K562 (cell line): ENCODE results near the gene AGRN. TPM values are rescaled to one million over a fixed set of nuclear protein-coding genes. Genes with fewer than 3 reads are reported as not detected.

ENCODE experiments used
- BRD9 ChIP-seq: fragments of 450-650 bp; IDR thresholded peaks from 2 replicates; pipeline ENCODE4 v1.6.1; 2018; ENCODE audit warnings: low read depth; ENCODE audit not compliant: partially characterized antibody
- CXXC5 ChIP-seq: fragments of 250-450 bp; sonication (Bioruptor Pico); IDR thresholded peaks from 2 replicates; pipeline ENCODE4 v1.8.0; 2022; ENCODE audit warnings: inconsistent platforms, mild to moderate bottlenecking, moderate library complexity
- ERF ChIP-seq: fragments of 450-650 bp; formaldehyde crosslinking; IDR thresholded peaks from 2 replicates; pipeline ENCODE4 v1.4.0; 2020; ENCODE audit warnings: mild to moderate bottlenecking, mixed read lengths
- GABPB2 ChIP-seq: fragments of 250-450 bp; sonication (Bioruptor Pico); conservative IDR thresholded peaks from 2 replicates; pipeline ENCODE4 v1.5.1; 2021; ENCODE audit warnings: mild to moderate bottlenecking
- GMEB1 ChIP-seq: fragments of 250-450 bp; sonication (Bioruptor Pico); IDR thresholded peaks from 2 replicates; pipeline ENCODE4 v1.4.0; 2020; ENCODE audit warnings: mild to moderate bottlenecking
- GTF2A2 ChIP-seq: IDR thresholded peaks from 2 replicates; pipeline ENCODE4 v1.6.1; 2016; ENCODE audit warnings: mild to moderate bottlenecking, missing genetic modification characterization, missing compliant biosample characterization
- IRF1 ChIP-seq: sonication (generic); formaldehyde crosslinking; IDR thresholded peaks from 2 replicates; pipeline ENCODE4 v1.8.0; 2022; ENCODE audit warnings: missing genetic modification reagents, mild to moderate bottlenecking, borderline replicate concordance
- MEF2A ChIP-seq: IDR thresholded peaks from 2 replicates; pipeline ENCODE4 v1.6.1; 2011; ENCODE audit warnings: low read depth, mild to moderate bottlenecking, low read length, moderate library complexity; ENCODE audit not compliant: control insufficient read depth
- MNT ChIP-seq, 2 experiments: fragments of 450-650 bp; conservative IDR thresholded peaks; 2 replicates each; pipeline ENCODE4 v1.6.1; 2017; ENCODE audit warnings: mild to moderate bottlenecking in 2 of 2, moderate library complexity in 2 of 2
- MTA1 ChIP-seq: fragments of 450-650 bp; IDR thresholded peaks from 2 replicates; pipeline ENCODE4 v1.6.1; 2017; ENCODE audit warnings: borderline replicate concordance
- SAFB ChIP-seq: fragments of 200-400 bp; formaldehyde crosslinking; IDR thresholded peaks from 2 replicates; pipeline ENCODE4 v1.6.1; 2017; ENCODE audit warnings: low read depth, low read length, borderline replicate concordance
- SIN3A ChIP-seq, 2 experiments: fragments of 150-350 bp in 1 of 2; IDR thresholded peaks; 2 replicates each; pipeline ENCODE4 v1.6.1; 2011 to 2016; ENCODE audit warnings: borderline replicate concordance in 2 of 2, low read depth in 2 of 2, low read length in 2 of 2, mild to moderate bottlenecking in 2 of 2, moderate library complexity in 2 of 2; ENCODE audit not compliant: control insufficient read depth in 1 of 2
- SRF ChIP-seq, 2 experiments: fragments of 250-450, 450-650 bp in 1 of 2; sonication (Bioruptor Pico) in 1 of 2; sonication (generic) in 1 of 2; formaldehyde crosslinking; IDR thresholded peaks; 2 replicates each; pipeline versions ENCODE4 v1.5.0 to v1.5.1; 2020 to 2022; ENCODE audit warnings: mild to moderate bottlenecking in 1 of 2, missing genetic modification reagents in 1 of 2
- ZNF280A ChIP-seq: fragments of 450-650 bp; IDR thresholded peaks from 2 replicates; pipeline ENCODE4 v1.6.1; 2018; ENCODE audit warnings: mild to moderate bottlenecking, low read depth; ENCODE audit not compliant: partially characterized antibody
- ZNF740 ChIP-seq, 3 experiments: fragments of 200-800 bp in 1 of 3; sonication (Bioruptor generic) in 1 of 3; sonication (generic) in 1 of 3; formaldehyde crosslinking in 1 of 3; IDR thresholded peaks; 2 replicates each; pipeline versions ENCODE4 v1.6.1 to v1.8.0; 2016 to 2022; ENCODE audit warnings: mild to moderate bottlenecking in 2 of 3, missing compliant biosample characterization in 2 of 3, missing genetic modification characterization in 2 of 3, missing genetic modification reagents in 1 of 3
- ZZZ3 ChIP-seq: fragments of 450-650 bp; IDR thresholded peaks from 2 replicates; pipeline ENCODE4 v1.6.1; 2016; ENCODE audit warnings: antibody characterized with exemption, mild to moderate bottlenecking, moderate library complexity
- polyA plus RNA-seq, 8 experiments: library from polyadenylated mRNA; depleted of rRNA in 4 of 8; stranded (reverse) in 5 of 8; unstranded in 3 of 8; fragments of >200 nt; fragmentation: Nextera tagmentation in 2 of 8; fragmentation: Illumina TruSeq in 1 of 8; extraction: Ambion mirVana in 2 of 8; extraction: Trizol in 1 of 8; gene quantifications; 2 replicates each; pipeline versions ENCODE4 v1.2.1 to v1.2.3, GENCODE V29; 2011 to 2014; ENCODE audit warnings: inconsistent platforms in 1 of 8, missing spikeins in 1 of 8
- total RNA-seq, 7 experiments: library from RNA; depleted of rRNA in 6 of 7; stranded (reverse); fragments of >200 nt in 6 of 7; fragmentation: Illumina TruSeq in 2 of 7; extraction: Trizol in 2 of 7; gene quantifications; 2 replicates each; pipeline versions ENCODE4 v1.2.1 to v1.2.3, GENCODE V29; 2011 to 2021; ENCODE audit warnings: low replicate concordance in 1 of 7
- TF ChIP-seq, protein P1 (sequence below): sonication (generic); formaldehyde crosslinking; IDR thresholded peaks from 2 replicates; pipeline ENCODE4 v1.8.1; 2023; ENCODE audit warnings: mild to moderate bottlenecking, missing genetic modification reagents

AGRN gene
- total and polyA plus RNA-seq, 9 of the 15 experiments (the other 6 are each of a cell fraction or from before 2014, with no cell fraction given) = 0.04 to 111 (median 18.1) TPM

GRCh38 chr1:1020415-1021009, 592 bp downstream of the AGRN start (continued):
- TF ChIP-seq ZNF280A (no peak), MTA1 (no peak), SIN3A (IDR thresholded peaks at IDR 0.05; ENCODE audit: borderline replicate concordance in 2 of 2, control insufficient read depth in 1 of 2, low read depth in 2 of 2, low read length in 2 of 2) (peak in 1 of 2 experiments; percentile 56; a peak in 1 of 4 replicates), IRF1 (CRISPR knock-in tag) (no peak), GTF2A2 (tag) (no peak), SAFB (0 out of 2 replicates have a peak, but pooled peaks have one; percentile 39), CXXC5 (0 out of 2 replicates have a peak, but pooled peaks have one; percentile 4), MEF2A (no peak), GMEB1 (CRISPR knock-in tag) (no peak), ZNF740 (CRISPR knock-in tag; IDR thresholded peaks at IDR 0.05) (peak; percentile 76), ZNF740 (tag; IDR thresholded peaks at IDR 0.05) (peak in 1 of 2 experiments; percentile 95; a peak in 2 of 4 replicates), BRD9 (no peak), GABPB2 (CRISPR knock-in tag) (no peak), ERF (CRISPR knock-in tag) (0 out of 2 replicates have a peak, but pooled peaks have one; percentile 45), ZZZ3 (no peak), MNT (conservative IDR thresholded peaks at IDR 0.05) (peak; percentile 66 to 75), SRF (CRISPR knock-in tag; IDR thresholded peaks at IDR 0.05) (no peak)
- TF ChIP-seq, protein P1, sequence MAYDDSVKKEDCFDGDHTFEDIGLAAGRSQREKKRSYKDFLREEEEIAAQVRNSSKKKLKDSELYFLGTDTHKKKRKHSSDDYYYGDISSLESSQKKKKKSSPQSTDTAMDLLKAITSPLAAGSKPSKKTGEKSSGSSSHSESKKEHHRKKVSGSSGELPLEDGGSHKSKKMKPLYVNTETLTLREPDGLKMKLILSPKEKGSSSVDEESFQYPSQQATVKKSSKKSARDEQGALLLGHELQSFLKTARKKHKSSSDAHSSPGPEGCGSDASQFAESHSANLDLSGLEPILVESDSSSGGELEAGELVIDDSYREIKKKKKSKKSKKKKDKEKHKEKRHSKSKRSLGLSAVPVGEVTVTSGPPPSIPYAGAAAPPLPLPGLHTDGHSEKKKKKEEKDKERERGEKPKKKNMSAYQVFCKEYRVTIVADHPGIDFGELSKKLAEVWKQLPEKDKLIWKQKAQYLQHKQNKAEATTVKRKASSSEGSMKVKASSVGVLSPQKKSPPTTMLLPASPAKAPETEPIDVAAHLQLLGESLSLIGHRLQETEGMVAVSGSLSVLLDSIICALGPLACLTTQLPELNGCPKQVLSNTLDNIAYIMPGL = no peak
